Calu3 (cell line): ENCODE results near the gene NXN. TPM values are rescaled to one million over a fixed set of nuclear protein-coding genes. Genes with fewer than 3 reads are reported as not detected.

Experiments
- BruUV-seq: library from RNA; stranded (reverse); fragments of 400-500 nt; replicated peaks from 2 replicates; lab custom pipeline; 2021; lab: Mats Ljungman, UMichigan
- CTCF ChIA-PET: fragments of 300-600 bp; sonication (Branson Sonifier 250); formaldehyde crosslinking; loops from one replicate; lab custom pipeline; 2022; ENCODE audit warnings: antibody characterized with exemption; lab: Charles Lee
- DNase-seq: peaks from one replicate; pipeline ENCODE4 v3.0.0; 2022
- H3K27ac Mint-ChIP-seq: one replicate; pipeline ENCODE4 v1.8.0; 2022; ENCODE audit warnings: mixed read lengths; ENCODE audit not compliant: unreplicated experiment
- H3K27me3 Mint-ChIP-seq: one replicate; pipeline ENCODE4 v1.8.0; 2022; ENCODE audit warnings: mixed read lengths; ENCODE audit not compliant: unreplicated experiment
- H3K36me3 Mint-ChIP-seq: one replicate; pipeline ENCODE4 v1.8.0; 2022; ENCODE audit warnings: mild to moderate bottlenecking, moderate library complexity, mixed read lengths; ENCODE audit not compliant: insufficient read depth, unreplicated experiment
- H3K4me1 Mint-ChIP-seq: one replicate; pipeline ENCODE4 v1.8.0; 2022; ENCODE audit warnings: mild to moderate bottlenecking, low read depth, mixed read lengths; ENCODE audit not compliant: unreplicated experiment
- H3K4me3 Mint-ChIP-seq: one replicate; pipeline ENCODE4 v1.8.0; 2022; ENCODE audit warnings: mild to moderate bottlenecking, low read depth, moderate library complexity, mixed read lengths; ENCODE audit not compliant: unreplicated experiment
- H3K9me3 Mint-ChIP-seq: one replicate; pipeline ENCODE4 v1.8.0; 2022; ENCODE audit warnings: low read depth, mixed read lengths; ENCODE audit not compliant: unreplicated experiment
- intact Hi-C: fragments of 100-400 bp; cut with micrococcal nuclease; formaldehyde crosslinking; loops from one replicate; pipeline ENCODE4 v1.10.0; 2022; ENCODE audit not compliant: unreplicated experiment
- total RNA-seq: library from RNA; stranded (reverse); gene quantifications from 2 replicates; pipeline ENCODE4 v1.2.3, GENCODE V29; 2022
- TF ChIP-seq, protein P1 (sequence below): fragments of 200-600 bp; IDR thresholded peaks from one replicate; pipeline ENCODE4 v1.8.0; 2022; ENCODE audit warnings: antibody characterized with exemption; ENCODE audit not compliant: unreplicated experiment

The NXN gene
- total RNA-seq, 1 experiment from 2014 or later, result 1.8 TPM

DNA sequence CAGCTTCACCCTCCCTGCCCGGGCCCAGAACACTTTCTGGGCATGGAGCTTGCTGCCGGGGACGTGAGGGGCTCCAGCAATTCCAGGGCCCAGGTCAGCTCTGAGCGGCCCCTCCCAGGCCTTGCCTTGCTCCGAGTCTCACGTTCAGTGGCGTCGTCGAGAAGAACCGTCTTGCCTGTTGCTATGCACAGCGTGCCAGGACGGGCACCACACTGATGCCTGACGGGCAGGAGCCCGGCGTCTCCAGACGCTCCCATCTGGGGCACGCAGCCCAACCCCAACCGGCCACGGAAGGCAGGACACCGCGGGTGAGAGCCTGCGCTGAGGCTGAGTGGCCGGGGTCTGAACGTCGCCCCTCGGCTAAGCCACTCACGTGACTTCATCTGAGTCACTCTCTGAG, 44.5 kb upstream of the NXN start:
- Mint-ChIP-seq H3K27me3 (no peaks in the 10 kb centered on the region), H3K4me3 (no peak overlapping the region), H3K9me3 (no peaks in the 10 kb centered on the region), H3K4me1 (no peaks in the 10 kb centered on the region), H3K27ac (no peak overlapping the region), H3K36me3 (peaks cover 17% of the 10 kb centered on the region)
- no TSS peak for BruUV-seq
- TF ChIP-seq, protein P1, sequence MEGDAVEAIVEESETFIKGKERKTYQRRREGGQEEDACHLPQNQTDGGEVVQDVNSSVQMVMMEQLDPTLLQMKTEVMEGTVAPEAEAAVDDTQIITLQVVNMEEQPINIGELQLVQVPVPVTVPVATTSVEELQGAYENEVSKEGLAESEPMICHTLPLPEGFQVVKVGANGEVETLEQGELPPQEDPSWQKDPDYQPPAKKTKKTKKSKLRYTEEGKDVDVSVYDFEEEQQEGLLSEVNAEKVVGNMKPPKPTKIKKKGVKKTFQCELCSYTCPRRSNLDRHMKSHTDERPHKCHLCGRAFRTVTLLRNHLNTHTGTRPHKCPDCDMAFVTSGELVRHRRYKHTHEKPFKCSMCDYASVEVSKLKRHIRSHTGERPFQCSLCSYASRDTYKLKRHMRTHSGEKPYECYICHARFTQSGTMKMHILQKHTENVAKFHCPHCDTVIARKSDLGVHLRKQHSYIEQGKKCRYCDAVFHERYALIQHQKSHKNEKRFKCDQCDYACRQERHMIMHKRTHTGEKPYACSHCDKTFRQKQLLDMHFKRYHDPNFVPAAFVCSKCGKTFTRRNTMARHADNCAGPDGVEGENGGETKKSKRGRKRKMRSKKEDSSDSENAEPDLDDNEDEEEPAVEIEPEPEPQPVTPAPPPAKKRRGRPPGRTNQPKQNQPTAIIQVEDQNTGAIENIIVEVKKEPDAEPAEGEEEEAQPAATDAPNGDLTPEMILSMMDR, result no peak
- intact Hi-C loops, result no loop called here
- DNase-seq, result no peak
- CTCF ChIA-PET, result no interaction called here

DNA sequence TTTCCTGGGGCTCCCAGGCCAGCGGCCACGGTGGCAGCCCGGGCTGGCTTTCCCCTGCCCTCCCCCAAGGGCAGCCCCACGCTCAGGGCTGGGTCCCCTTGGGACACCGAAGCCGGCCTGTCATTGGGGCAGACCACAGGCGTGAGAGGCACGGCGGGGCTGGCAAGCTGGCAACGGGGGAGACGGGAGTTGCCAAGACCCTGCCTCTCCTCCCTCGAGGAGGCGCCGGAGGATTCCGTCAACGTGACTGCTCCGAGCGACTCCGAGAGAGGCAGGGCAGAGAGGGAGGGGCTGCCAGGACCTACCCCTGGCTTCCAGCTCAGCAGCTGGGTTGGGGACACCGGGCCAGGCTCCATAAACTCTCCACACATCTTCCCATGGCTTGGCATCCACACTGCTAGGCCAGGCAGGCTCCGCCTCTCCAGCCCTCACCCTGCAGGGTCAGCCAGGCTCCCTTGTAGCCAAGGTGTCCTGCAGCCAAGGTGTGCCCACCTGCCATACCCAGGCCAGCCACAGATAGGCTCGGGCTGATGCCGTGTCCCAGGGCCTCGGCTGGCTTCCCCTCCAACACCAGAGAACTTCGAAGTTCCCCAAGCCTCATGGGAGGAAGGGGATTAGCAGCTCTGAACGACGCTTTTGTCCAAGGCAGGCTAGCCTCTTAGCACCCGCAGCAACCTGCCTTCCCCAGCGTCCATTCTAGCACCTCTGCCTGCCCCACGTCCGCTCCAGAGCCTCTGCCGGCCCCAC, 42.9 kb upstream of the NXN start:
- CTCF ChIA-PET, result no interaction called here
- Mint-ChIP-seq H3K9me3 (no peaks in the 10 kb centered on the region), H3K36me3 (peaks cover 18% of the 10 kb centered on the region), H3K4me1 (no peaks in the 10 kb centered on the region), H3K27me3 (no peaks in the 10 kb centered on the region), H3K4me3 (no peak overlapping the region), H3K27ac (no peak overlapping the region)
- no peak for DNase-seq
- intact Hi-C loops, result no loop called here
- BruUV-seq, result no TSS peak
- TF ChIP-seq, protein P1, result no peak

DNA sequence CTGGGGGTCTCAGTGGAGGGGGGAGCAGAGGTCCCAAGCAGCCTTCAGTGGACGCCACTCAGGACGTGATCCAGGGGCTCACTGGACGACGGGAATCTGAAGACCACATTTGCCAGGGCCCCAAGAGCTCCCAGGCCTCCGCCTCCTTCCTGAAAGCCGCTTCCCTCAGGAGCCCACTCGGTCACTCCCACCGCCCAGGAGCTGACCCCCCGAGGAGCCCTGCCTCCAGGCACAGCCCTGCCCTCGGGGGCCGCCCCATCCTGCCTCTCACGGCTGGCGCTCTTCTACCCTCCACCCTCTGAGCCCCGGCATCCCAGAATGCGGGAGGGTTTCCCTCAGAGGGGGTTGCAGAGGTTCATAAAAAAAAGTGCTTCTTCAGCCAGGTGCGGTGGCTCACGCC, 41.6 kb upstream of the NXN start:
- CTCF ChIA-PET, result no interaction called here
- intact Hi-C loops, result no loop called here
- no peak overlapping the region for H3K4me3 Mint-ChIP-seq

DNA sequence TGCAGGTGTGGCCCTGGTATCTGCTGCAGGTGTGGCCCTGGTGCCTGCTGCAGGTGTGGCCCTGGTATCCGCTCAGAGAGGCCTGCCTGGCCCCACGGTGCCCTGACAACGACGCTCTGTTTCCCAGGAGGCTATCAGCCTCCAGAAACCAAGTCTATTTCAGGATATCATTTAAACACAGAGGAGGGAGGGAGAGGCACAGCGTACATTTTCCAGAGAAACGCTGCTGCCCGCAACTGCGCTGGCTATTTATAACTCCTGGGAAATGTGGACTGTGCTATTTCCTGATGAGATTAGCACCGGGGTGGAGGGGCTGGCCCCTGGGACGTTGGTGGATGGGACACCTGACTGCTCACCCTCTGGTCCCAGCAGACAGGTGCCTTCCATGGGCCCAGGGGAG, 39.9 kb upstream of the NXN start:
- no peak for DNase-seq
- Mint-ChIP-seq H3K9me3 (no peaks in the 10 kb centered on the region), H3K36me3 (peaks cover 11% of the 10 kb centered on the region), H3K27ac (no peak overlapping the region), H3K27me3 (no peaks in the 10 kb centered on the region), H3K4me3 (no peak overlapping the region), H3K4me1 (no peaks in the 10 kb centered on the region)
- intact Hi-C loops, result no loop called here
- TF ChIP-seq, protein P1, result no peak
- CTCF ChIA-PET, result no interaction called here
- no TSS peak for BruUV-seq

More for the DNA sequence above, 41.6 kb upstream of the NXN start:
- Mint-ChIP-seq H3K36me3 (peaks cover 17% of the 10 kb centered on the region), H3K27ac (no peak overlapping the region), H3K4me1 (no peaks in the 10 kb centered on the region), H3K9me3 (no peaks in the 10 kb centered on the region), H3K27me3 (no peaks in the 10 kb centered on the region)
- no peak for DNase-seq
- no TSS peak for BruUV-seq
- TF ChIP-seq, protein P1, result no peak
